AG08395 (cell line): ENCODE results near the gene RNASEH2C.
"Not testable (repeated sequence)": the region's sequence is repeated elsewhere in the genome, so short reads cannot be mapped to it uniquely, and the experiment has no call there.

ENCODE experiments used
- DNase-seq: peaks from one replicate; pipeline ENCODE4 v3.0.0; 2012; ENCODE audit warnings: mixed read lengths, low spot score

Gene RNASEH2C

DNA sequence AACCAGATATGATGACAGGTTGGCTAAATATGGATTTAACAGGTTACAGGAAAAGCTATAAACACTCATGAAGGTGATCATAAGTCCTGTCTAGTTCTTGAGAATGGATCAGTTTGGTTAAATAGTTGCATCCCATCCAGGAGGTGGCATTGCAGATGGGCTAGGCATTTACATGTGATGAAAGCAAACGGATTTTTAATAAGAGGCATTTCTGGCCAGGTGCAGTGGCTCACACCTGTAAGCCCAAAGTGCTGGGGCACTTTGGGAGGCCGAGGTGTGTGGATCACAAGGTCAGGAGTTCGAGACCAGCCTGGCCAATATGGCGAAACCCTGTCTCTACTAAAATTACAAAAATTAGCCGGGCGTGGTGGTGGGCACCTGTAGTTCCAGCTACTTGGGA is 37.1 kb downstream of the RNASEH2C start:
- DNase-seq = not testable (repeated sequence)

DNA sequence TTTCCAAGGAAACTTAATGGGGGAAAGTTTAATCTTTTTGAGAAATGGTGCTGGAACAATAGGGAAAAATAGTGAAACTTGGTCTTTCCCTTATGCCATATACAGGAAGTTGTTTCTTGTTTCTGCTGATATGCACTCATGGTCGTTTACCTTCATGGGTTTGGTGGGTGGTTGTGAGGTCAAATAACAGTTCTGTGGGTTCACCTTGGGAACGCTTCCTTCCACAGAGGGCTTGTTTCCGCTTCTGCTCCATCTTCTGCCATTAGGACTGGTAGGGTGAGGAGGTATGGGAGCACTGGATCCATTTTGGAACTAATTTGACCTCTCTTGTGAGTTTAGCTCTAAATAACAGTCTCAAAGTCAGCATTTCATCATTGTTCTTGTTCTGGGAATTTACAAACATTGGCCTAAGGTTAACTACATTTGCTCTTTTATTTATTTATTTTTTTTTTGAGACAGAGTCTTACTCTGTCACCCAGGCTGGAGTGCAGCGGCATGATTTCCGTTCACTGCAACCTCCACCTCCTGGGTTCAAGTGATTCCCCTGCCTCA is 40.3 kb downstream of the RNASEH2C start:
- no peak for DNase-seq

DNA sequence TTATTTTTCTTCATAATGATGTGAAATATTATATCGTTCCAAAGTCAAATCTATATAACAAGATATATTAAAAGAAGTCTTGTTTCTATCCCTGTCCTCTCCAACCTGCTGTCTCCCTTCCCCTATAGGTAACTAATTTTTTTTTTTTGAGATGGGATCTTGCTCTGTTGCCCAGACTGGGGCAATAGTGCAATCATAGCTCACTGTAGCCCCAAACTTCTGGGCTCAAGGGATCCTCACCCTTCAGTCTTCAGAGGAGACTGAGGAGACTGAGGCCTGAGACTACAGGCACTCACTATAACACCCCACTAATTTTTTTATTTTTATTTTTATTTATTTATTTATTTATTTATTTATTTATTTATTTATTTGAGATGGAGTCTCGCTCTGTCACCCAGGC is 47.6 kb downstream of the RNASEH2C start:
- DNase-seq = no peak

DNA sequence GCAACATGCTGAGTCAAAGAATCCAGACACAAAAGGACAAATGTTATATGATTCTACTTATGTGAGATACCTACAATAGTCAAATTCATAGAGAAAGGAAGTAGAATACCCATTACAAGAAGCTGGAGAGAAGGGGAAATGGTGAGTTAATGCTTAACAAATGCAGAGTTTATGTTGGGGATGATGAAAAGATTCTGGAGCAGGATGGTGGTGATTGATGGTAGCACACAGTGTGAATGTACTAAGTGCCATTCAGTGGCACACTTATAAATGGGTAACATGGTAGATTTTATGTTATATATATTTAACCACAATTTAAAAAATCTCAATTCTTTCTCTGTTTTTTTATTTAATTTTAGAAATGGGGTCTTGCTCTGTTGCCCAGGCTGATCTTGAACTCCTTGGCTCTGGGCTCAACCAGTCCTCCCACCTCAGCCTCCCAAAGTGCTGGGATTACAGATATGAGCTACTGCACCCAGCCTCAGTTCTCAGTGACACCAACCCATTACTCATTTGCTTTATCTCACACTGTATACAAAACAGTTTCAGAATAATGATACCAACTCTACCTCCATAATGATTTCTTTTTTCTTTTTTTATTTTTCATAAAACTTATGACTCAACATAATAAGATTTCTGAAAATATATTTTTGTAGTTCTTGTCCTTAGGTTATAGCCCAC is 48.3 kb downstream of the RNASEH2C start:
- no peak for DNase-seq
